Psoas muscle (tissue), 8 donors: ENCODE data around the gene SIK3. TPM values are rescaled to one million over a fixed set of nuclear protein-coding genes. Genes with fewer than 3 reads are reported as not detected.

Experiments
- ATAC-seq, 4 donors: fragments of 200-7000 bp; cut with Tn5 transposase; one replicate each; pipeline ENCODE4 v1.9.1; 2020; ENCODE audit warnings: moderate library complexity in 3 of 4, mild to moderate bottlenecking in 2 of 4
- DNase-seq, 2 donors: peaks; one replicate each; pipeline ENCODE4 v3.0.0-alpha.2; 2020
- H3K27ac ChIP-seq: fragments of 200-600 bp; one replicate; pipeline ENCODE4 v1.8.0; 2022
- H3K27me3 ChIP-seq, 3 donors: fragments of 200-600 bp in 1 of 3; one replicate each; pipeline versions ENCODE4 v1.6.1 to v1.8.0; 2013 to 2022; ENCODE audit warnings: low read length in 2 of 3, mild to moderate bottlenecking in 2 of 3, moderate library complexity in 1 of 3; ENCODE audit not compliant: insufficient read depth in 3 of 3
- H3K36me3 ChIP-seq, 2 donors: fragments of 200-600 bp in 1 of 2; one replicate each; pipeline versions ENCODE4 v1.6.1 to v1.8.0; 2013 to 2022; ENCODE audit warnings: low read depth in 1 of 2, mild to moderate bottlenecking in 1 of 2, moderate library complexity in 1 of 2; ENCODE audit not compliant: insufficient read depth in 1 of 2
- H3K4me1 ChIP-seq: fragments of 200-600 bp; one replicate; pipeline ENCODE4 v1.8.0; 2022
- H3K4me3 ChIP-seq: fragments of 200-600 bp; one replicate; pipeline ENCODE4 v1.8.0; 2022; ENCODE audit warnings: mild to moderate bottlenecking
- H3K9me3 ChIP-seq: fragments of 200-600 bp; one replicate; pipeline ENCODE4 v1.8.0; 2022
- CTCF ChIP-seq: fragments of 200-600 bp; IDR thresholded peaks from one replicate; pipeline ENCODE4 v1.8.0; 2022; ENCODE audit warnings: antibody characterized with exemption
- WGBS, 3 donors: extraction: QIAGEN DNeasy Blood & Tissue Kit; methylation state at CpG; one replicate each; pipeline versions ENCODE4 v1.1.6 to v1.1.7; 2013; 5-methylcytosine and 5-hydroxymethylcytosine counted together
- intact Hi-C, 2 donors: fragments of 100-400 bp; cut with DNase I; formaldehyde crosslinking; loops; one replicate each; pipeline versions ENCODE4 v1.11.0 to v1.14.2; 2022
- polyA plus RNA-seq, 3 donors: library from polyadenylated mRNA; stranded (reverse); fragments of 200-250 nt; gene quantifications; one replicate each; pipeline ENCODE4 v1.2.3, GENCODE V29; 2013
- total RNA-seq, 4 donors: library from RNA; stranded (reverse); fragmentation: NEBNext Ultra II Directional in 2 of 4; extraction: Animal tissue kit (Norgen Biotek cat#: 25700) in 2 of 4; gene quantifications; one replicate each; pipeline versions ENCODE4 v1.2.1 to v1.2.4, GENCODE V29; 2021 to 2023
- donor health status: healthy with polysubstance abuse.
- donor health status: DM: no; HTN: no; CAD: no; lungs with moderate emphysema.
- donor health status: Bipolar disorder and iron deficiency.
- donor health status: healthy.
- donor health status: DM: yes; HTN: yes; CAD: no.
- donor health status: DM: no; HTN: no; CAD: no.
- donor health status: DM: no; HTN: no; CAD: no.
- donor health status: DM: yes; HTN: yes; CAD: no.

The SIK3 gene
- total and polyA plus RNA-seq, 7 donors, result 16.3 to 47.4 (median 39.8) TPM

GRCh38 chr11:116951762-116952161, 146.5 kb downstream of the SIK3 start:
- intact Hi-C loops, result no loop called here
- ATAC-seq (no peak), DNase-seq (no peak)
- Histone ChIP-seq H3K9me3 (no peaks in the 10 kb centered on the region), H3K27me3 (no peaks in the 10 kb centered on the region), H3K4me1 (peaks cover 32% of the 10 kb centered on the region), H3K36me3 (peaks cover 2 to 21% of the 10 kb centered on the region in 2 donors), H3K4me3 (no peak overlapping the region), H3K27ac (no peak overlapping the region)
- no peak for TF ChIP-seq CTCF
- WGBS, 3 donors, result 95 to 96% (median 95%) methylated on average over 3 of the region's 3 CpGs

GRCh38 chr11:116950210-116950609, 148.0 kb downstream of the SIK3 start:
- Histone ChIP-seq H3K4me3 (no peak overlapping the region), H3K27ac (no peak overlapping the region), H3K4me1 (peaks cover 17% of the 10 kb centered on the region), H3K27me3 (no peaks in the 10 kb centered on the region), H3K9me3 (no peaks in the 10 kb centered on the region), H3K36me3 (peaks cover 0 to 21% of the 10 kb centered on the region in 2 donors)
- ATAC-seq, result no peak
- WGBS, 3 donors, result 94 to 98% (median 94%) methylated on average over 4 of the region's 4 CpGs
- intact Hi-C loops, result no loop called here
- TF ChIP-seq CTCF, result no peak
- no peak for DNase-seq

- H3K4me1 ChIP-seq, result peaks cover under 1% of the 10 kb centered on the region
- H3K27ac ChIP-seq, result no peak overlapping the region
- peak in 1 of 4 donors; percentile 52 for ATAC-seq
- WGBS, 3 donors, result 89 to 91% (median 90%) methylated on average over 4 of the region's 4 CpGs
- no peaks in the 10 kb centered on the region for H3K9me3 ChIP-seq
- DNase-seq, result no peak
- H3K4me3 ChIP-seq, result no peak overlapping the region
- peaks cover 0 to 21% of the 10 kb centered on the region in 2 donors for H3K36me3 ChIP-seq
- TF ChIP-seq CTCF, result no peak
- intact Hi-C loops, result no loop called here
- H3K27me3 ChIP-seq, result no peaks in the 10 kb centered on the region
Observed at GRCh38 chr11:116948391-116948790, 149.8 kb downstream of the SIK3 start.

GRCh38 chr11:116946414-116946813, 151.8 kb downstream of the SIK3 start:
- no peak for TF ChIP-seq CTCF
- Histone ChIP-seq H3K27ac (no peak overlapping the region), H3K4me1 (no peaks in the 10 kb centered on the region), H3K4me3 (no peak overlapping the region), H3K36me3 (peaks cover 0 to 21% of the 10 kb centered on the region in 2 donors), H3K27me3 (no peaks in the 10 kb centered on the region), H3K9me3 (no peaks in the 10 kb centered on the region)
- ATAC-seq, result no peak
- DNase-seq, result no peak
- intact Hi-C loops, result no loop called here
- WGBS, 3 donors, result 78 to 86% (median 83%) methylated on average over 3 of the region's 3 CpGs

- WGBS, 3 donors, result 97 to 100% (median 97%) methylated on average over 1 of the region's 1 CpG
- Histone ChIP-seq H3K36me3 (no peaks in the 10 kb centered on the region), H3K27me3 (no peaks in the 10 kb centered on the region), H3K27ac (no peak overlapping the region), H3K4me1 (no peaks in the 10 kb centered on the region), H3K9me3 (no peaks in the 10 kb centered on the region), H3K4me3 (no peak overlapping the region)
- intact Hi-C loops, result no loop called here
- ATAC-seq (no peak), DNase-seq (no peak)
- TF ChIP-seq CTCF, result no peak
Observed at GRCh38 chr11:116939499-116939898, 158.7 kb downstream of the SIK3 start.
